ENCODE data around the gene SLC25A11.

The SLC25A11 gene

DNA sequence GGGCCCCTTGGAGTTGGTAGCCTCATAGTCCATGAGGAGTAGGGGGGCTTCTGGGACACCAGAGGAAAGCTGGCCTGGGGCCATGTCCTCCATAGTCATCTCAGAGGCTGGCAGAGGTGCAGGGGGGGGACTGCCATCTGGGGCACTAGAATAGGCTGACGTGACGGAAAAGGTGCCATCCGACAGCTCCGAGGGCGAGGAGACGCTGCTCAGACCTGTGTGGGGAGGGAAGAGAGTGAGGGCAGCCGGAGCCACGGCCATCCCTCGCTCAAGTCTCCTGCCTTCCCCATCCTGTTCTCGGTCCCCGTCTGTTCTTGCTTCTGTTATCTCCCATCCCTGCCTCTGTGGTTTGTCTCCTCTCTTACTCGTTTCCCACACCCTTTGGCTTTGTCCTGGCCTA, 32.5 kb upstream of the SLC25A11 start:
- Histone ChIP-seq H3K36me3 (ENCODE audit: low read length) (no peaks in the 10 kb centered on the region), H3K27ac (ENCODE audit: low read depth, low read length) (no peak overlapping the region), H2AFZ (ENCODE audit: low read depth, low read length, severe bottlenecking) (no peak overlapping the region), H4K20me1 (ENCODE audit: low read depth, low read length) (no peaks in the 10 kb centered on the region), H3K79me2 (ENCODE audit: insufficient read depth, low read length) (no peaks in the 10 kb centered on the region), H3K4me3 (ENCODE audit: insufficient read depth, low read length, poor library complexity, severe bottlenecking) (no peak overlapping the region), H3K4me2 (ENCODE audit: low read depth, low read length, poor library complexity, severe bottlenecking) (no peak overlapping the region), H3K9me2 (replicated peaks; ENCODE audit: insufficient read depth, low read length) (no peaks in the 10 kb centered on the region), H3K27me3 (ENCODE audit: low read length) (no peaks in the 10 kb centered on the region), H3K9ac (ENCODE audit: low read length) (no peak overlapping the region), H3K9me3 (ENCODE audit: insufficient read depth, low read length) (no peaks in the 10 kb centered on the region), H3F3A (ENCODE audit: insufficient read depth) (no peaks in the 10 kb centered on the region)
- TF ChIP-seq EZH2phosphoT487 (conservative IDR thresholded peaks at IDR 0.05; ENCODE audit: low read length) = no peak
- TF ChIP-seq, protein P1, sequence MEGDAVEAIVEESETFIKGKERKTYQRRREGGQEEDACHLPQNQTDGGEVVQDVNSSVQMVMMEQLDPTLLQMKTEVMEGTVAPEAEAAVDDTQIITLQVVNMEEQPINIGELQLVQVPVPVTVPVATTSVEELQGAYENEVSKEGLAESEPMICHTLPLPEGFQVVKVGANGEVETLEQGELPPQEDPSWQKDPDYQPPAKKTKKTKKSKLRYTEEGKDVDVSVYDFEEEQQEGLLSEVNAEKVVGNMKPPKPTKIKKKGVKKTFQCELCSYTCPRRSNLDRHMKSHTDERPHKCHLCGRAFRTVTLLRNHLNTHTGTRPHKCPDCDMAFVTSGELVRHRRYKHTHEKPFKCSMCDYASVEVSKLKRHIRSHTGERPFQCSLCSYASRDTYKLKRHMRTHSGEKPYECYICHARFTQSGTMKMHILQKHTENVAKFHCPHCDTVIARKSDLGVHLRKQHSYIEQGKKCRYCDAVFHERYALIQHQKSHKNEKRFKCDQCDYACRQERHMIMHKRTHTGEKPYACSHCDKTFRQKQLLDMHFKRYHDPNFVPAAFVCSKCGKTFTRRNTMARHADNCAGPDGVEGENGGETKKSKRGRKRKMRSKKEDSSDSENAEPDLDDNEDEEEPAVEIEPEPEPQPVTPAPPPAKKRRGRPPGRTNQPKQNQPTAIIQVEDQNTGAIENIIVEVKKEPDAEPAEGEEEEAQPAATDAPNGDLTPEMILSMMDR (IDR thresholded peaks at IDR 0.05; ENCODE audit: insufficient read depth, low read length, poor library complexity, severe bottlenecking) = no peak

GRCh38 chr17:4971826-4972225, 32.0 kb upstream of the SLC25A11 start:
- Histone ChIP-seq H3K9ac (ENCODE audit: low read length) (no peak overlapping the region), H3K27ac (ENCODE audit: low read depth, low read length) (no peak overlapping the region)

GRCh38 chr17:4970273-4970672, 30.4 kb upstream of the SLC25A11 start:
- TF ChIP-seq, protein P1 (IDR thresholded peaks at IDR 0.05; ENCODE audit: insufficient read depth, low read length, poor library complexity, severe bottlenecking) = no peak
- TF ChIP-seq EZH2phosphoT487 (conservative IDR thresholded peaks at IDR 0.05; ENCODE audit: low read length) = no peak
- H3K27me3 ChIP-seq (ENCODE audit: low read length) = no peaks in the 10 kb centered on the region
- no peaks in the 10 kb centered on the region for H4K20me1 ChIP-seq (ENCODE audit: low read depth, low read length)
- H3K9me2 ChIP-seq (replicated peaks; ENCODE audit: insufficient read depth, low read length) = no peaks in the 10 kb centered on the region
- H3K27ac ChIP-seq (ENCODE audit: low read depth, low read length) = no peak overlapping the region
- H3K9me3 ChIP-seq (ENCODE audit: insufficient read depth, low read length) = no peaks in the 10 kb centered on the region
- H3K36me3 ChIP-seq (ENCODE audit: low read length) = no peaks in the 10 kb centered on the region
- no peak overlapping the region for H3K4me2 ChIP-seq (ENCODE audit: low read depth, low read length, poor library complexity, severe bottlenecking)
- no peak overlapping the region for H3K9ac ChIP-seq (ENCODE audit: low read length)
- H2AFZ ChIP-seq (ENCODE audit: low read depth, low read length, severe bottlenecking) = no peak overlapping the region
- H3K79me2 ChIP-seq (ENCODE audit: insufficient read depth, low read length) = peaks cover 8% of the 10 kb centered on the region; the same call in 1 of the 2 replicates
- no peaks in the 10 kb centered on the region for H3F3A ChIP-seq (ENCODE audit: insufficient read depth)
- no peak overlapping the region for H3K4me3 ChIP-seq (ENCODE audit: insufficient read depth, low read length, poor library complexity, severe bottlenecking)

More at GRCh38 chr17:4971826-4972225, 32.0 kb upstream of the SLC25A11 start:
- Histone ChIP-seq H3K4me3 (ENCODE audit: insufficient read depth, low read length, poor library complexity, severe bottlenecking) (no peak overlapping the region), H3K36me3 (ENCODE audit: low read length) (no peaks in the 10 kb centered on the region), H2AFZ (ENCODE audit: low read depth, low read length, severe bottlenecking) (no peak overlapping the region), H3K9me2 (replicated peaks; ENCODE audit: insufficient read depth, low read length) (no peaks in the 10 kb centered on the region), H3K79me2 (ENCODE audit: insufficient read depth, low read length) (0 out of 2 replicates have a peak, but pooled peaks cover under 1% of the 10 kb centered on the region), H3K27me3 (ENCODE audit: low read length) (no peaks in the 10 kb centered on the region), H4K20me1 (ENCODE audit: low read depth, low read length) (no peaks in the 10 kb centered on the region), H3F3A (ENCODE audit: insufficient read depth) (no peaks in the 10 kb centered on the region), H3K4me2 (ENCODE audit: low read depth, low read length, poor library complexity, severe bottlenecking) (no peak overlapping the region), H3K9me3 (ENCODE audit: insufficient read depth, low read length) (no peaks in the 10 kb centered on the region)
- TF ChIP-seq, protein P1 (IDR thresholded peaks at IDR 0.05; ENCODE audit: insufficient read depth, low read length, poor library complexity, severe bottlenecking) = no peak
- no peak for TF ChIP-seq EZH2phosphoT487 (conservative IDR thresholded peaks at IDR 0.05; ENCODE audit: low read length)
